ENCODE results near the gene CDK7. TPM values are rescaled to one million over a fixed set of nuclear protein-coding genes. Genes with fewer than 3 reads are reported as not detected.

Gene CDK7
- total RNA-seq, 2 donors from 2014 or later, result 37.5 to 52.4 TPM

Other genes starting within 250 kb of the CDK7 start
- gene SLC30A5, start 140.9 kb upstream of the CDK7 start, total RNA-seq, result 10 to 100 TPM; 23.7 to 44.7 TPM
- gene CCNB1, start 67.7 kb upstream of the CDK7 start, total RNA-seq, result 100 to 1,000 TPM; 175 to 220 TPM
- 10 to 100 TPM; 36.0 to 49.4 TPM for gene CENPH, start 45.3 kb upstream of the CDK7 start, total RNA-seq
- gene CCDC125, start 97.9 kb downstream of the CDK7 start, total RNA-seq, result 10 to 100 TPM; 12.6 to 17.8 TPM
- 10 to 100 TPM; 52.3 to 76.4 TPM for gene AK6, start 134.6 kb downstream of the CDK7 start, total RNA-seq
- 10 to 100 TPM; 60.0 to 89.0 TPM for gene TAF9, start 134.6 kb downstream of the CDK7 start, total RNA-seq
- gene RAD17, start 134.9 kb downstream of the CDK7 start, total RNA-seq, result 10 to 100 TPM; 25.8 to 28.2 TPM
- under 1 TPM; 0.37 to 0.69 TPM for gene MARVELD2, start 180.2 kb downstream of the CDK7 start, total RNA-seq